Measurements from ENCODE around the gene APOBEC3B.
"Not testable (repeated sequence)": the region's sequence is repeated elsewhere in the genome, so short reads cannot be mapped to it uniquely, and the experiment has no call there.

The APOBEC3B gene

DNA sequence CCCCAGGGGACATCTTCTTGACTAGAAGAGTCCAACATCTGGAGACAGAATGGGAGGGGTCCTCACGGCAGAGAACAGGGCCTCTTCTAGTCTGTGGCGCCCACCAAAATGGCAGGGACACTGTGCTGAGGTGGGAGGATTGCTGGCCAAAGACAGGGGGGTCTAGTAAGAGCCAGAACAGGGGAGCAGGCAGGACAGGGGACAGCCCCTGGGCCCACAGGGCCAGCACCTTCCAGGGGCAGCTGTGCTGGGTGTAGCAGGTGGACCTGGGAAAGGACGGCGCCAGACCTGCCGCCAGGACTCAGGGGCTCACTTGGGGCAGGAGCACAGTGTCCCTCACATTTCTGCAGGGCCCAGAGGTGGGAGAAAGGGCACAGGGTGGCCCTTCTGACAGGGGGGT lies 25.6 kb upstream of the APOBEC3B start:
- DNase-seq (ENCODE audit: extremely low read depth, low read depth) = no peak
- TF ChIP-seq CTCF (IDR thresholded peaks at IDR 0.05; ENCODE audit: low read depth, low read length) = no peak

DNA sequence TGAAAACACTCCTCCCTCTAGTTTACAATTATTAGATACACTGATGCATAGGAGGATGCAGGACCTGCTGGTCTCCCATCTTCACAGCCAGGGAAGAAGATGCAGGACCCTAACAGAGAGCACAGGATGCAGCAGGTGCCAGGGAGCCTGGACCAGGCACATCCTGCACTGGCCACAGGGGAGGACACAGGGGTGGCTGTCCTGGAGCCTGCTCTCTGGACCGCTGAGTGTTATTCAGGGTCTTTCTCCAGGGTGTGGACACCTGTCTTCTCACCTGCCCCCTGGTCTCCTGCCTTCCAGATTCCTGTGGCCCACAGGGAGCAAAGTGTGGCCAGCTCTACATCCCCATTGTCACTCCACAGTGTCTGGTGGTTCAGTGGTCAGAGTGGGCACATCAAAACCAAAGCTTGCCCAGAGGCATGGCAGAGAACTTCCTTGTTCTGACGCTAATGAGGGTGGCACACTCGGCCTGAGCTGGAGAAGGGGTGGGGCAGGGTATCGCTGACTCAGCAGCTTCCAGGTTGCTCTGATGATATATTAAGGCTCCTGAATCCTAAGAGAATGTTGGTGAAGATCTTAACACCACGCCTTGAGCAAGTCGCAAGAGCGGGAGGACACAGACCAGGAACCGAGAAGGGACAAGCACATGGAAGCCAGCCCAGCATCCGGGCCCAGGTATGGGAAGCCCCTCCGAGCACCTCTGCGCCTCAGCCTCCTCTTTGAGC lies 24.9 kb upstream of the APOBEC3B start, which contains the start of gene APOBEC3A:
TSS of gene APOBEC3A (plus strand) at position 564 of the 725 bp plus-strand sequence. CDS start at position 647, 83 bp downstream.
- DNase-seq (ENCODE audit: extremely low read depth, low read depth) = no peak
- TF ChIP-seq CTCF (IDR thresholded peaks at IDR 0.05; ENCODE audit: low read depth, low read length) = no peak

DNA sequence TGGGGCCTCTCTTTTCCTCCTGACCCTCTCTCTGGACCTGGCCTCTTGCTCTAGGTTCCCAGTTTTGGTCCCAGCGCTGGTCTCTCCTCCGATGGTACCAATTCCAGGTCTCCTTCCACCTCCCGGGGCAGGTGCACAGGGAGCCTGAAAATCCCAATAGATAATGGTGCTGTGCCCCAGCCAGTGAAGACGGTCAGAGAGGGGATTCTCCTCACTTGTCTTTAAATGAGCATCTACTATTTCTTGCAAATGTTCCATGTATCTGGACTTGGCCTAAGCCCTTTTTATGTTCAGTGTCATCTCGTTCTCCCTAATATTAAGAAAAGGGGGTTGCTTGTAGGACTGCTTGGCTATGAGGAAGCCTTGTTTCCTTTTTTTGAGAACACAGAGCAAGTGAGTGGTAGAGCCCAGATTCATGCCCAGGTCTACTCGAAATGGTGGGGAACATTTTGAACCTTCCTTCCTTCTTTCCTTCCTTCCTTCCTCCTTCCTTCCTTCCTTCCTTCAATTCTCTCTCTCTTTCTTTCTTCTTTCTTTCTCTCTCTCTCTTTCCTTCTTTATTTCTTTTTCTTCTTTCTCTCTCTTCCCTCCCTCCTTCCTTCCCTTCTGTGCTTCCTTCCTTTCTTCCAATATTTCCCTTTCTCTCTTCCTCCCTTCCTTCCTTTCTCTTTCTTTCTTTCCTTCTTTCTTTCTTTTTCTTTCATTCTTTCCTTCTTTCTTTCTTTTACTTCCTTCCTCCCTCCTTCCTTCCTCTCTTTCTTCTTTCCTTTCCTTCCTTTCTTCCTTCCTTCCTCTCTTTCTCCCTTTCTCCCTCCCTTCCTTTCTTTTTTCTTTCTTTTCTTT lies 24.1 kb upstream of the APOBEC3B start:
- DNase-seq (ENCODE audit: extremely low read depth, low read depth) = no peak
- no peak for TF ChIP-seq CTCF (IDR thresholded peaks at IDR 0.05; ENCODE audit: low read depth, low read length)

GRCh38 chr22:38958651-38958943 lies 23.6 kb upstream of the APOBEC3B start:
- not testable (repeated sequence) for DNase-seq (ENCODE audit: extremely low read depth, low read depth)

DNA sequence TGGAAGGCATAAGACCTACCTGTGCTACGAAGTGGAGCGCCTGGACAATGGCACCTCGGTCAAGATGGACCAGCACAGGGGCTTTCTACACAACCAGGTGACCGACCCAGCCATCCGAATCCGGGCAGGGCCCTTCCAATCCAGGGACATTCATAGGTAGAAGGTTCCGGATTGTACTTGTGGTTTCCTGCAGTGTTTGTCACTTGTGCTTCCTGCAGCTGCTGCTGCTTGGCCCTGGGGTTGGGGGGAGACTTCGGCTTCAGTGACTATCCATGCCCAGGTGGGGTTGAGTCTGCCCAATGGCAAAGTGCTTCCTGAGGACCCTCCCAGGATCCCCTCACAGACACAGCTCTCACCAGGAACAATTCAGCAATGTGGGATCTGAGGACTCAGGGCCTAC lies 22.6 kb upstream of the APOBEC3B start:
- no peak for TF ChIP-seq CTCF (IDR thresholded peaks at IDR 0.05; ENCODE audit: low read depth, low read length)
- DNase-seq (ENCODE audit: extremely low read depth, low read depth) = no peak

- DNase-seq (ENCODE audit: extremely low read depth, low read depth) = not testable (repeated sequence)
These were observed 21.5 kb upstream of the APOBEC3B start for GRCh38 chr22:38960673-38961072.

DNA sequence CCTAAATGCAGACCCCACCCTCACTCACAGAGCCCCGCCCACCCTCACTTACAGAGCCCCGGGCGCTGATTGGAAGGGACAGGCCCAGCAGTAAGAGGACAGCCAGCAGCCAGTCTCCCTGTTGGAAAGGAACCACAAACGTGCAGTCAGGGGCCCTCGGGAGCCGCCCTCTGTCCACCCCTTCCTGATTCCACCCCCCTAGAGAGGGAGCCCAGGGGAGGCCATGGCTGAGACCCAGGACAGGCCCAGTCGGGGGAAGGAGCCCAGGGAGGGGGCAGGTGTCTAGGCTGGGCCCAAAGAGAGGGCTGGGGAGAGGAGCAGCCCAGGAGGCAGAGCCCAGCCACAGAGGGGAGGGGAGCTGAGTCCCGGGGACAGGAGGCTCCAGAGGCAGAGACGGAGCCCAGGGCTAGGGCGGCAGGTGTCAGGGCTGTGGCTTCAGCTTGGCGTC lies 18.8 kb upstream of the APOBEC3B start:
- DNase-seq (ENCODE audit: extremely low read depth, low read depth) = not testable (repeated sequence)

GRCh38 chr22:38963872-38964271 lies 18.3 kb upstream of the APOBEC3B start:
- no peak for TF ChIP-seq CTCF (IDR thresholded peaks at IDR 0.05; ENCODE audit: low read depth, low read length)
- no peak for DNase-seq (ENCODE audit: extremely low read depth, low read depth)

DNA sequence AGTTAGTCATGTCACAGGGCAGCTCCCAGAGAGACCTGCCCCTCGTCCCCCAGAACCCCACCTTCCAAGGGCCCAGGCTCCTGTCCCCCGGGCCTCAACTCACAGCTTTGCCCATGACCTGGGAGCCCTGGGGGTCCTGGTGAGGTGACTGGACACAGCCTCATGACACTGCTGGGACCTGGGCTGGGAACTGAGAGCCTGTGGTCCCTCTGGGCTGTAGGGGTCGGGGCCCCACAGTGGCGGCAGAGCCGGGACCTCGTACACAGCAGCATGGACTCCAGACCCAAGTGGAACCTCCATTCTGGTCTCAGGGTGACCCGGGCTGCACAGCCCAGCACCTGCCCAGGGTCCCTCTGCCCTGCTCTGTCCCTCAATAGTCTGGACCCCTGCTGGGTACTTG lies 17.8 kb upstream of the APOBEC3B start:
- no peak for DNase-seq (ENCODE audit: extremely low read depth, low read depth)
- no peak for TF ChIP-seq CTCF (IDR thresholded peaks at IDR 0.05; ENCODE audit: low read depth, low read length)

All from AG09319 (cell line).